HG03039 (cell line): ENCODE results near the gene HPS3.
"Not testable (repeated sequence)": the region's sequence is repeated elsewhere in the genome, so short reads cannot be mapped to it uniquely, and the experiment has no call there.

ENCODE experiments used
- ATAC-seq: cut with Tn5 transposase; IDR thresholded peaks from one replicate; pipeline ENCODE4 v1.9.1; 2021; ENCODE audit warnings: mild to moderate bottlenecking, moderate library complexity; ENCODE audit not compliant: unreplicated experiment

Gene HPS3

GRCh38 chr3:149129326-149130205 is at the start of gene HPS3:
Gene HPS3, plus strand, starts transcription at chr3:149129638. Its CDS starts 86 bp downstream, at chr3:149129724.
- peak; percentile 97 for ATAC-seq

GRCh38 chr3:149080011-149080698 is 49.3 kb upstream of the HPS3 start:
- no peak for ATAC-seq

GRCh38 chr3:149080699-149081091 is 48.7 kb upstream of the HPS3 start:
- ATAC-seq, result no peak

GRCh38 chr3:149081772-149082171 is 47.7 kb upstream of the HPS3 start:
- no peak for ATAC-seq

GRCh38 chr3:149085828-149086231 is 43.6 kb upstream of the HPS3 start:
- peak; percentile 16 for ATAC-seq

- peak; percentile 99 for ATAC-seq
Observed at GRCh38 chr3:149086232-149086988, 43.0 kb upstream of the HPS3 start, which contains the start of gene HLTF. Gene HLTF, minus strand, starts transcription at chr3:149086533. Its CDS starts 197 bp downstream, at chr3:149086336.

- no peak for ATAC-seq
Observed at GRCh38 chr3:149087208-149087607, 42.2 kb upstream of the HPS3 start.

GRCh38 chr3:149089395-149089794 is 40.0 kb upstream of the HPS3 start:
- no peak for ATAC-seq

GRCh38 chr3:149090461-149090860 is 39.0 kb upstream of the HPS3 start:
- ATAC-seq, result no peak

- no peak for ATAC-seq
Observed at GRCh38 chr3:149090907-149091306, 38.5 kb upstream of the HPS3 start.

GRCh38 chr3:149091983-149092382 is 37.5 kb upstream of the HPS3 start:
- no peak for ATAC-seq

GRCh38 chr3:149095487-149095886 is 34.0 kb upstream of the HPS3 start:
- ATAC-seq, result peak; percentile 82

GRCh38 chr3:149097987-149098386 is 31.5 kb upstream of the HPS3 start:
- not testable (repeated sequence) for ATAC-seq

- ATAC-seq, result no peak
Observed at GRCh38 chr3:149101154-149101553, 28.3 kb upstream of the HPS3 start.

- no peak for ATAC-seq
Observed at GRCh38 chr3:149101641-149102040, 27.8 kb upstream of the HPS3 start.

- no peak for ATAC-seq
Observed at GRCh38 chr3:149104484-149104883, 25.0 kb upstream of the HPS3 start.

- no peak for ATAC-seq
Observed at GRCh38 chr3:149114458-149114857, 15.0 kb upstream of the HPS3 start.

- ATAC-seq, result no peak
Observed at GRCh38 chr3:149115114-149115513, 14.3 kb upstream of the HPS3 start.

- ATAC-seq, result no peak
Observed at GRCh38 chr3:149118724-149119123, 10.7 kb upstream of the HPS3 start.

- ATAC-seq, result no peak
Observed at GRCh38 chr3:149119466-149119865, 10.0 kb upstream of the HPS3 start.
